Skeletal muscle satellite cell (primary cell): ENCODE results near the gene POR.

Experiments
- H3K27me3 ChIP-seq: 2 replicates; pipeline ENCODE4 v1.7.0; 2013; ENCODE audit warnings: low read length; ENCODE audit not compliant: control insufficient read depth, insufficient read depth
- H3K36me3 ChIP-seq: 2 replicates; pipeline ENCODE4 v1.7.0; 2013; ENCODE audit warnings: mild to moderate bottlenecking, control low read depth, low read length; ENCODE audit not compliant: insufficient read depth
- H3K4me1 ChIP-seq: 2 replicates; pipeline ENCODE4 v1.7.0; 2013; ENCODE audit warnings: low read length; ENCODE audit not compliant: control insufficient read depth, insufficient read depth
- H3K4me2 ChIP-seq: 2 replicates; pipeline ENCODE4 v1.7.0; 2013; ENCODE audit warnings: mild to moderate bottlenecking, low read length
- H3K4me3 ChIP-seq: 2 replicates; pipeline ENCODE4 v1.7.0; 2013; ENCODE audit warnings: low read length
- H3K9ac ChIP-seq: 2 replicates; pipeline ENCODE4 v1.7.0; 2013; ENCODE audit warnings: mild to moderate bottlenecking, low read depth, low read length, moderate library complexity
- H3K9me3 ChIP-seq: replicated peaks from 2 replicates; pipeline ENCODE4 v1.7.0; 2013; ENCODE audit warnings: mild to moderate bottlenecking, control low read depth, low read length

POR gene

GRCh38 chr7:75971309-75971960 lies 56.5 kb downstream of the POR start:
- no peak overlapping the region for H3K9ac ChIP-seq
- no peaks in the 10 kb centered on the region for H3K9me3 ChIP-seq
- H3K4me2 ChIP-seq: no peak overlapping the region
- H3K4me3 ChIP-seq: no peak overlapping the region
- H3K36me3 ChIP-seq: peaks cover 4% of the 10 kb centered on the region
- H3K27me3 ChIP-seq: no peaks in the 10 kb centered on the region
- peaks cover 15% of the 10 kb centered on the region for H3K4me1 ChIP-seq

GRCh38 chr7:75971961-75972763 lies 57.2 kb downstream of the POR start:
- peaks cover 4% of the 10 kb centered on the region for H3K36me3 ChIP-seq
- no peaks in the 10 kb centered on the region for H3K27me3 ChIP-seq
- no peak overlapping the region for H3K4me3 ChIP-seq
- H3K4me1 ChIP-seq: peaks cover 8% of the 10 kb centered on the region
- H3K9me3 ChIP-seq: no peaks in the 10 kb centered on the region
- no peak overlapping the region for H3K9ac ChIP-seq
- no peak overlapping the region for H3K4me2 ChIP-seq

- H3K36me3 ChIP-seq: peaks cover 32% of the 10 kb centered on the region
- no peak overlapping the region for H3K9ac ChIP-seq
- H3K4me3 ChIP-seq: no peak overlapping the region
- no peaks in the 10 kb centered on the region for H3K9me3 ChIP-seq
- H3K4me1 ChIP-seq: no peaks in the 10 kb centered on the region
- no peaks in the 10 kb centered on the region for H3K27me3 ChIP-seq
- no peak overlapping the region for H3K4me2 ChIP-seq
These were observed 62.8 kb downstream of the POR start for GRCh38 chr7:75977743-75978142.

- H3K4me2 ChIP-seq: no peak overlapping the region
- no peaks in the 10 kb centered on the region for H3K4me1 ChIP-seq
- H3K27me3 ChIP-seq: no peaks in the 10 kb centered on the region
- H3K36me3 ChIP-seq: peaks cover 39% of the 10 kb centered on the region
- H3K9ac ChIP-seq: no peak overlapping the region
- H3K9me3 ChIP-seq: no peaks in the 10 kb centered on the region
- no peak overlapping the region for H3K4me3 ChIP-seq
These were observed 64.9 kb downstream of the POR start for GRCh38 chr7:75979759-75980429.

- Histone ChIP-seq H3K4me2 (no peak overlapping the region), H3K27me3 (no peaks in the 10 kb centered on the region), H3K9me3 (no peaks in the 10 kb centered on the region), H3K36me3 (peaks cover 39% of the 10 kb centered on the region), H3K4me3 (no peak overlapping the region), H3K9ac (no peak overlapping the region), H3K4me1 (no peaks in the 10 kb centered on the region)
These were observed 65.7 kb downstream of the POR start for GRCh38 chr7:75980430-75981202.

- Histone ChIP-seq H3K4me3 (no peak overlapping the region), H3K36me3 (peaks cover 43% of the 10 kb centered on the region)
These were observed 66.2 kb downstream of the POR start for GRCh38 chr7:75981203-75981452.

GRCh38 chr7:75981453-75982305 lies 66.7 kb downstream of the POR start:
- Histone ChIP-seq H3K4me1 (no peaks in the 10 kb centered on the region), H3K4me3 (no peak overlapping the region), H3K9ac (no peak overlapping the region), H3K9me3 (no peaks in the 10 kb centered on the region), H3K4me2 (no peak overlapping the region), H3K27me3 (no peaks in the 10 kb centered on the region), H3K36me3 (peaks cover 48% of the 10 kb centered on the region)

More at GRCh38 chr7:75981203-75981452, 66.2 kb downstream of the POR start:
- Histone ChIP-seq H3K9ac (no peak overlapping the region), H3K9me3 (no peaks in the 10 kb centered on the region), H3K4me2 (no peak overlapping the region), H3K4me1 (no peaks in the 10 kb centered on the region), H3K27me3 (no peaks in the 10 kb centered on the region)

GRCh38 chr7:75982306-75983064 lies 67.5 kb downstream of the POR start:
- Histone ChIP-seq H3K9me3 (no peaks in the 10 kb centered on the region), H3K27me3 (no peaks in the 10 kb centered on the region), H3K9ac (no peak overlapping the region), H3K36me3 (peaks cover 54% of the 10 kb centered on the region), H3K4me2 (no peak overlapping the region), H3K4me1 (no peaks in the 10 kb centered on the region), H3K4me3 (no peak overlapping the region)

- H3K4me2 ChIP-seq: no peak overlapping the region
- no peaks in the 10 kb centered on the region for H3K9me3 ChIP-seq
- no peaks in the 10 kb centered on the region for H3K27me3 ChIP-seq
- H3K9ac ChIP-seq: no peak overlapping the region
- no peak overlapping the region for H3K4me3 ChIP-seq
- peaks cover 59% of the 10 kb centered on the region for H3K36me3 ChIP-seq
- H3K4me1 ChIP-seq: no peaks in the 10 kb centered on the region
These were observed 68.6 kb downstream of the POR start for GRCh38 chr7:75983471-75984129.
